GM18498 (cell line): ENCODE measurements around the gene MED13L.

Experiments used
- ATAC-seq: cut with Tn5 transposase; IDR thresholded peaks from one replicate; pipeline ENCODE4 v1.9.1; 2021; ENCODE audit warnings: mild to moderate bottlenecking, moderate library complexity; ENCODE audit not compliant: unreplicated experiment

MED13L gene

GRCh38 chr12:116066381-116067230, 210.9 kb downstream of the MED13L start:
- peak; percentile 55 for ATAC-seq

GRCh38 chr12:116065606-116066005, 211.9 kb downstream of the MED13L start:
- no peak for ATAC-seq

- no peak for ATAC-seq
These were observed 213.0 kb downstream of the MED13L start for GRCh38 chr12:116064493-116064892.

GRCh38 chr12:116062698-116063097, 214.8 kb downstream of the MED13L start:
- no peak for ATAC-seq

GRCh38 chr12:116060764-116061163, 216.7 kb downstream of the MED13L start:
- ATAC-seq: peak; percentile 92

- ATAC-seq: no peak
These were observed 217.6 kb downstream of the MED13L start for GRCh38 chr12:116059904-116060303.

- ATAC-seq: no peak
These were observed 218.9 kb downstream of the MED13L start for GRCh38 chr12:116058574-116058973.

- no peak for ATAC-seq
These were observed 220.1 kb downstream of the MED13L start for GRCh38 chr12:116057356-116057755.

GRCh38 chr12:116055895-116056607, 221.4 kb downstream of the MED13L start:
- no peak for ATAC-seq

- no peak for ATAC-seq
These were observed 223.2 kb downstream of the MED13L start for GRCh38 chr12:116054280-116054679.

- no peak for ATAC-seq
These were observed 223.9 kb downstream of the MED13L start for GRCh38 chr12:116053479-116054200.

- ATAC-seq: no peak
These were observed 227.2 kb downstream of the MED13L start for GRCh38 chr12:116050275-116050674.

GRCh38 chr12:116048879-116049278, 228.6 kb downstream of the MED13L start:
- ATAC-seq: no peak

GRCh38 chr12:116046039-116046438, 231.5 kb downstream of the MED13L start:
- ATAC-seq: no peak

GRCh38 chr12:116045150-116045549, 232.3 kb downstream of the MED13L start:
- ATAC-seq: no peak

- no peak for ATAC-seq
These were observed 233.6 kb downstream of the MED13L start for GRCh38 chr12:116043659-116044535.

- ATAC-seq: no peak
These were observed 237.1 kb downstream of the MED13L start for GRCh38 chr12:116040402-116040801.

GRCh38 chr12:116039081-116039480, 238.4 kb downstream of the MED13L start:
- ATAC-seq: no peak

- ATAC-seq: no peak
These were observed 239.3 kb downstream of the MED13L start for GRCh38 chr12:116037941-116038837.
